Neuronal stem cell (in vitro differentiated cells): ENCODE results near the gene ELN. TPM values are rescaled to one million over a fixed set of nuclear protein-coding genes. Genes with fewer than 3 reads are reported as not detected.
"Not testable (repeated sequence)": the region's sequence is repeated elsewhere in the genome, so short reads cannot be mapped to it uniquely, and the experiment has no call there.

Source experiments
- DNase-seq: peaks from one replicate; pipeline ENCODE4 v3.0.0-alpha.2; 2013; ENCODE audit warnings: low spot score
- H2AFZ ChIP-seq: one replicate; pipeline ENCODE4 v1.6.1; 2013; ENCODE audit warnings: mild to moderate bottlenecking, low read length, inconsistent platforms
- H2AK5ac ChIP-seq: 2 replicates; pipeline ENCODE4 v1.6.1; 2013; ENCODE audit warnings: low read depth, mild to moderate bottlenecking, inconsistent platforms, low read length, moderate library complexity, mixed read lengths
- H2BK120ac ChIP-seq: 2 replicates; pipeline ENCODE4 v1.6.1; 2013; ENCODE audit warnings: low read depth, mild to moderate bottlenecking, inconsistent platforms, low read length, moderate library complexity, mixed read lengths
- H2BK12ac ChIP-seq: one replicate; pipeline ENCODE4 v1.6.1; 2013; ENCODE audit warnings: low read length, inconsistent platforms
- H2BK15ac ChIP-seq: 2 replicates; pipeline ENCODE4 v1.6.1; 2013; ENCODE audit warnings: mild to moderate bottlenecking, low read length, inconsistent platforms, mixed read lengths
- H2BK5ac ChIP-seq: one replicate; pipeline ENCODE4 v1.6.1; 2013; ENCODE audit warnings: inconsistent platforms, mild to moderate bottlenecking, low read length, moderate library complexity
- H3K14ac ChIP-seq: one replicate; pipeline ENCODE4 v1.6.1; 2013; ENCODE audit warnings: low read length, inconsistent platforms
- H3K18ac ChIP-seq: 2 replicates; pipeline ENCODE4 v1.6.1; 2013; ENCODE audit warnings: low read length, inconsistent platforms
- H3K23ac ChIP-seq: 2 replicates; pipeline ENCODE4 v1.6.1; 2013; ENCODE audit warnings: low read depth, mild to moderate bottlenecking, mixed read lengths, low read length, inconsistent platforms; ENCODE audit not compliant: poor library complexity
- H3K27ac ChIP-seq: replicated peaks from 3 replicates; pipeline ENCODE4 v1.5.1; 2013; ENCODE audit warnings: low read length, inconsistent platforms
- H3K27me3 ChIP-seq, 3 experiments: 2 replicates each; pipeline ENCODE4 v1.6.1; 2013; ENCODE audit warnings: low read length in 3 of 3, mild to moderate bottlenecking in 2 of 3, inconsistent platforms in 1 of 3, low read depth in 1 of 3, mixed read lengths in 1 of 3, moderate library complexity in 1 of 3; ENCODE audit not compliant: control insufficient read depth in 3 of 3, insufficient read depth in 3 of 3
- H3K36me3 ChIP-seq, 2 donors: replicated peaks in 1 of 2; 2 replicates each; pipeline ENCODE4 v1.6.1; 2013; ENCODE audit warnings: low read length in 2 of 2; ENCODE audit not compliant: control insufficient read depth in 2 of 2, insufficient read depth in 2 of 2
- H3K4ac ChIP-seq: 2 replicates; pipeline ENCODE4 v1.6.1; 2013; ENCODE audit warnings: inconsistent platforms, mild to moderate bottlenecking, low read length, moderate library complexity
- H3K4me1 ChIP-seq, 2 donors: 1 replicate in 1 of 2; 2 replicates in 1 of 2; pipeline ENCODE4 v1.6.1; 2013; ENCODE audit warnings: low read length in 2 of 2, low read depth in 1 of 2; ENCODE audit not compliant: control insufficient read depth in 2 of 2, insufficient read depth in 1 of 2
- H3K4me2 ChIP-seq: one replicate; pipeline ENCODE4 v1.6.1; 2013; ENCODE audit warnings: mild to moderate bottlenecking, low read length, inconsistent platforms; ENCODE audit not compliant: insufficient read depth, poor library complexity, severe bottlenecking
- H3K4me3 ChIP-seq, 2 donors: 2 replicates each; pipeline ENCODE4 v1.5.1; 2013; ENCODE audit warnings: low read length in 2 of 2, mild to moderate bottlenecking in 2 of 2, inconsistent platforms in 1 of 2, moderate library complexity in 1 of 2
- H3K79me1 ChIP-seq: one replicate; pipeline ENCODE4 v1.6.1; 2013; ENCODE audit warnings: low read depth, mild to moderate bottlenecking, inconsistent platforms, low read length, moderate library complexity
- H3K9ac ChIP-seq: one replicate; pipeline ENCODE4 v1.6.1; 2013; ENCODE audit warnings: mild to moderate bottlenecking, low read depth, low read length, inconsistent platforms; ENCODE audit not compliant: poor library complexity
- H3K9me3 ChIP-seq, 2 donors: replicated peaks in 1 of 2; 2 replicates each; pipeline versions ENCODE3 to v1.6.1; 2013; ENCODE audit warnings: low read length in 2 of 2, mild to moderate bottlenecking in 2 of 2, inconsistent platforms in 1 of 2, low read depth in 1 of 2, mixed read lengths in 1 of 2, moderate library complexity in 1 of 2; ENCODE audit not compliant: control insufficient read depth in 2 of 2, insufficient read depth in 1 of 2
- H4K8ac ChIP-seq: one replicate; pipeline ENCODE4 v1.6.1; 2013; ENCODE audit warnings: low read depth, mild to moderate bottlenecking, inconsistent platforms, low read length, moderate library complexity
- H4K91ac ChIP-seq: one replicate; pipeline ENCODE4 v1.6.1; 2013; ENCODE audit warnings: low read length, low read depth, mild to moderate bottlenecking, inconsistent platforms; ENCODE audit not compliant: poor library complexity
- WGBS, 2 donors: extraction: QIAGEN DNeasy Blood & Tissue Kit; methylation state at CpG; one replicate each; pipeline ENCODE4 v1.1.7; 2013; ENCODE audit warnings: missing lambda C conversion rate in 2 of 2, mixed read lengths in 1 of 2; ENCODE audit not compliant: insufficient read length in 2 of 2, insufficient replicate concordance in 1 of 2; ENCODE audit errors: extremely low coverage in 2 of 2; 5-methylcytosine and 5-hydroxymethylcytosine counted together
- polyA plus RNA-seq, 2 experiments: library from polyadenylated mRNA; stranded (reverse); fragments of 200-250 nt; gene quantifications; one replicate each; pipeline ENCODE4 v1.2.3, GENCODE V29; 2013

The ELN gene
- 2.9 TPM for polyA plus RNA-seq (2013, experiment 1 of 2)
- polyA plus RNA-seq (2013, experiment 2 of 2): 3.1 TPM

DNA sequence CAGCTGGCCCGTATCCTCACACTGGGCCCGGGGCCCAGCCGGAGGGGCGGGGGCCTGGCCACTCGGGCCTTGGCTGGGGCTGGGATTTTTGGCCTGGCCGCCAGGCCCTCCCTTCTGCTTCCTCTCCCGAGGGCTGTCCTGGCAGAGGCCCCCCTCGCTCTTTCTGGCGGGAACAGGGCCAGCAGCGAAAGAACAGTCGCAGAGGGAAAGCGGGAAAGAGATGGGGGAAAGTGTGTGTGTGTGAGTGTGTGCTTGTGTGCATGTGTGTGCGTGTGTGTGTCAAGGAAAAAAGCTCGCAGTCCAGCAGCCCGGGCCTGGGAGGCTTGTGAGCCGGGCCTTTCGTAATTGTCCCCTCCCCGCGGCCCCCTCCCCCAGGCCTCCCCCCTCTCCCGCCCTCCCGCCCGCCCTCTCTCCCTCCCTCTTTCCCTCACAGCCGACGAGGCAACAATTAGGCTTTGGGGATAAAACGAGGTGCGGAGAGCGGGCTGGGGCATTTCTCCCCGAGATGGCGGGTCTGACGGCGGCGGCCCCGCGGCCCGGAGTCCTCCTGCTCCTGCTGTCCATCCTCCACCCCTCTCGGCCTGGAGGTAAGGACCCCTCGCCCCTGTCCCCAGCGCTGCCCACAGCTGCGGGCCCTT, at the start of gene ELN:
TSS of gene ELN (plus strand) at position 491 of the 638 bp plus-strand sequence. CDS start at position 506, 15 bp downstream.
- peak within 1 kb of the TSS; percentile 98 for H2BK12ac ChIP-seq
- H3K23ac ChIP-seq: peak within 1 kb of the TSS; percentile 85
- H3K9ac ChIP-seq: peak within 1 kb of the TSS; percentile 34
- no peaks in the 10 kb centered on the region for H3K9me3 ChIP-seq
- no peak within 1 kb of the TSS for H4K8ac ChIP-seq
- H3K4ac ChIP-seq: no peak within 1 kb of the TSS
- DNase-seq: no peak
- peak within 1 kb of the TSS; percentile 99 for H2BK15ac ChIP-seq
- peak within 1 kb of the TSS; percentile 64 for H2BK120ac ChIP-seq
- no peak within 1 kb of the TSS for H3K27ac ChIP-seq
- H3K4me1 ChIP-seq: peaks cover 16 to 18% of the 10 kb centered on the region in 2 donors
- peak within 1 kb of the TSS; percentile 23 to 36 for H3K4me3 ChIP-seq
- WGBS, 2 donors: no CpG with 5 or more reads among the region's 39 CpGs
- peak within 1 kb of the TSS; percentile 91 for H2AK5ac ChIP-seq
- peak within 1 kb of the TSS; percentile 59 for H2BK5ac ChIP-seq
- no peaks in the 10 kb centered on the region for H3K36me3 ChIP-seq
- H4K91ac ChIP-seq: peak within 1 kb of the TSS; percentile 59
- peak within 1 kb of the TSS; percentile 75 for H3K14ac ChIP-seq
- no peaks in the 10 kb centered on the region for H3K79me1 ChIP-seq
- peaks cover 0 to 80% (median 6%) of the 10 kb centered on the region in 3 experiments for H3K27me3 ChIP-seq
- peak within 1 kb of the TSS; percentile 93 for H3K18ac ChIP-seq
- peak within 1 kb of the TSS; percentile 36 for H3K4me2 ChIP-seq
- peak within 1 kb of the TSS; percentile 94 for H2AFZ ChIP-seq

DNA sequence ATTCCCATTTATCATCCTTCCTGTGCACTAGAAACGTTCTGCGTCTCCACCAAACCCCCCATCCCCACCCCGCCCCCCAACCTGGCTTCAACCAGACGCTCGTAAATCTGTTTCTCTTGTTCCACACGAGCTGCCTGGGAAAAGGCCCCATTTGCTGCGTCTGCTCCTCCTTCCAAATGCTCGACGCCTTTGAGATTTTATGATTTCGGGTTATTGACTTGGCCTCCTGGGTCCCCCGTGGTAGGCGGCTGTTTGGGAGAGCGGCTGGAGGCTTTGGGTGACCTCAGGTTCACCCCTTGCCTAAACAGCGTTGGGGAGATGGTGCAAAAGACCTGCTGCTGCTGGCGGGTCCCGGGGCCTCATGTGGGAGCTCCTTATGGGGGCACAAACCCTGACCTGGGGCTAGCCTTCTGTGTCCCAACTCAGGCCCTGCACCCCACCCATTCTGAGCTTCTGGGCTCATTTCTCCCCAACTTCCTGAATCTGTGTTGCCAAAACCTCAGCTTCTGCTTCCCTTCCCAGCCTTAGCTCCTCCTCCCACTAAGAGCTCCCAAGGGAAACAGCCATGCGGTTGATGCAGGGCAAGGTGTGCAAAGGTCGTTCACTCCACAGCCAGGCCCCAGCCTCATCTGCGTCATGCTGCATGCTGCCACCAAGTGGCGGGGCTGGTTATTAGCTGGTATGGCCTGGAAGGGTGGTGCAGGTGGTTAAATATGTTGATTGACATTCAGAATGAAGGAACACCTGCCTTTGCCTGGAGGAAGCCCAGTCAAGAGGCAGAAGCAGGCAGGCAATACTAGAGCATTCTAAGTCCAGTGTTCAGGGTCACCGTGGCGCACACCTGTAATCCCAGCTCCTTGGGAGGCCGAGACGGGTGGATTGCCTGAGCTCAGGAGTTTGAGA, 49.1 kb upstream of the ELN start:
- Histone ChIP-seq H2AK5ac (no peak overlapping the region), H2BK5ac (no peak overlapping the region), H3K23ac (no peak overlapping the region), H3K4me1 (peaks cover 0 to 2% of the 10 kb centered on the region in 2 donors), H2BK120ac (no peak overlapping the region), H3K27me3 (peaks cover 0 to 36% (median 0%) of the 10 kb centered on the region in 3 experiments), H3K27ac (no peak overlapping the region), H2BK12ac (no peak overlapping the region), H3K79me1 (peaks cover 3% of the 10 kb centered on the region), H4K91ac (no peak overlapping the region), H3K9me3 (peaks cover 0 to 3% of the 10 kb centered on the region in 2 donors), H2BK15ac (no peak overlapping the region), H3K4ac (no peak overlapping the region), H3K9ac (no peak overlapping the region), H4K8ac (no peak overlapping the region), H3K4me3 (no peak overlapping the region), H3K18ac (no peak overlapping the region), H3K14ac (no peak overlapping the region), H3K4me2 (no peak overlapping the region), H3K36me3 (no peaks in the 10 kb centered on the region), H2AFZ (no peak overlapping the region)
- no CpG with 5 or more reads among the region's 24 CpGs for WGBS, 2 donors
- DNase-seq: no peak

DNA sequence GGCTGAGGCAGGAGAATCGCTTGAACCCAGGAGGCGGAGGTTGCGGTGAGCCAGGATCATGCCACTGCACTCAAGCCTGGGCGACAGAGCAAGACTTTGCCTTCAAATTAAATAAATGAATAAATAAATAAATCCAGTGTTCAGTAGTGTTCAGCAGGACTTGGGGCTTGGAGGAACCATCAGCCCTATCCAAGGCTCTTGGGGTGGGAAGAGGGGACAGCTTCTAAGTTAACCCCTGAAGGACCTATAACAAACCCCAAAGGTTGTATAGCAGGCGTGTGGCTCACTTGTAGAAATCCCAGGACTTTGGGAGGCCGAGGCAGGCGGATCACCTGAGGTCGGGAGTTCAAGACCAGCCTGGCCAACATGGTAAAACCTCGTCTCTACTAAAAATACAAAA, 48.3 kb upstream of the ELN start:
- H3K27ac ChIP-seq, H3K4ac ChIP-seq, H3K14ac ChIP-seq, H2AFZ ChIP-seq, H3K9me3 ChIP-seq, H3K4me1 ChIP-seq, H3K18ac ChIP-seq, H2BK120ac ChIP-seq, H4K91ac ChIP-seq, H2BK5ac ChIP-seq, H4K8ac ChIP-seq, DNase-seq, H3K23ac ChIP-seq, H2BK12ac ChIP-seq, H3K79me1 ChIP-seq, H2AK5ac ChIP-seq, H3K9ac ChIP-seq, H3K4me2 ChIP-seq, H3K4me3 ChIP-seq, H2BK15ac ChIP-seq, H3K36me3 ChIP-seq: not testable (repeated sequence)
- peaks cover 0 to 30% (median 0%) of the 10 kb centered on the region in 3 experiments for H3K27me3 ChIP-seq
- WGBS, 2 donors: no CpG with 5 or more reads among the region's 9 CpGs

DNA sequence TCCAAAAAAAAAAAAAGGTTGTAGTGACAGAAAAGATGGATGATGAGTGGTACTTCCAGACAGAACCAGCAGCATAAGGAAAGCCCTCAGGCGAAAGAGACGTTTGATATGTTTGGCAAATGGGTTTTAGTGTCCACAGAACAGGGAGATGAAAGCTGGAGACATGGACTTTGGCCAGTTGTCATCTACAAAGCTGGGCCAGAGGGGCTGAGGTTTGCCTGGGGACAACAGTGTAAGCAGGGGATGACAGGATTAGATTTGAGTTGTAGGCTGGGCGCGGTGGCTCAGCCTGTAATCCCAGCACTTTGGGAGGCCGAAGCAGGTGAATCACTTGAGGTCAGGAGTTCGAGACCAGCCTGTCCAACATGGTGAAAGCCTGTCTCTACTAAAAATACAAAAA, 47.8 kb upstream of the ELN start:
- Histone ChIP-seq H3K27me3 (peaks cover 0 to 27% (median 0%) of the 10 kb centered on the region in 3 experiments), H3K18ac (no peak overlapping the region), H4K8ac (no peak overlapping the region), H3K23ac (no peak overlapping the region), H3K36me3 (no peaks in the 10 kb centered on the region), H2BK5ac (no peak overlapping the region), H2BK12ac (no peak overlapping the region), H3K27ac (no peak overlapping the region), H2BK15ac (no peak overlapping the region), H3K4me3 (no peak overlapping the region), H3K14ac (no peak overlapping the region), H2AFZ (no peak overlapping the region), H3K9ac (no peak overlapping the region), H3K9me3 (peaks cover 0 to 3% of the 10 kb centered on the region in 2 donors), H4K91ac (no peak overlapping the region), H2BK120ac (no peak overlapping the region), H3K4ac (no peak overlapping the region), H3K79me1 (peaks cover 3% of the 10 kb centered on the region), H3K4me1 (peaks cover 0 to 2% of the 10 kb centered on the region in 2 donors), H2AK5ac (no peak overlapping the region), H3K4me2 (no peak overlapping the region)
- WGBS, 2 donors: no CpG with 5 or more reads among the region's 6 CpGs
- DNase-seq: no peak
